Muscle layer of colon (tissue), 2 donors: Measurements from ENCODE around the gene SEC14L5.

Experiments
- H3K27ac ChIP-seq: one replicate; pipeline ENCODE4 v1.7.0; 2013; ENCODE audit warnings: low read depth, mild to moderate bottlenecking, low read length, moderate library complexity
- H3K27me3 ChIP-seq, 2 donors: one replicate each; pipeline ENCODE4 v1.7.0; 2013; ENCODE audit warnings: low read length in 2 of 2, mild to moderate bottlenecking in 2 of 2; ENCODE audit not compliant: insufficient read depth in 2 of 2, control insufficient read depth in 1 of 2
- H3K36me3 ChIP-seq: one replicate; pipeline ENCODE4 v1.7.0; 2013; ENCODE audit warnings: mild to moderate bottlenecking, low read length; ENCODE audit not compliant: insufficient read depth
- H3K4me1 ChIP-seq: one replicate; pipeline ENCODE4 v1.7.0; 2013; ENCODE audit warnings: mild to moderate bottlenecking, low read length; ENCODE audit not compliant: insufficient read depth
- H3K4me3 ChIP-seq, 2 donors: one replicate each; pipeline ENCODE4 v1.7.0; 2013; ENCODE audit warnings: low read length in 2 of 2, low read depth in 1 of 2, mild to moderate bottlenecking in 1 of 2, moderate library complexity in 1 of 2
- H3K9ac ChIP-seq: one replicate; pipeline ENCODE4 v1.7.0; 2013; ENCODE audit warnings: low read length
- H3K9me3 ChIP-seq: one replicate; pipeline ENCODE4 v1.7.0; 2013; ENCODE audit warnings: mild to moderate bottlenecking, low read length
- donor health status: abdominal sarcoma.
- donor health status: Adenocarcinoma of cecum.

SEC14L5 gene

GRCh38 chr16:4957720-4958509 lies at the start of gene SEC14L5:
Gene SEC14L5 (plus strand): TSS chr16:4958330. CDS start chr16:4959324, 994 bp downstream.
- Histone ChIP-seq H3K36me3 (no peaks in the 10 kb centered on the region), H3K9ac (no peak within 1 kb of the TSS), H3K27me3 (no peaks in the 10 kb centered on the region), H3K9me3 (no peaks in the 10 kb centered on the region), H3K4me1 (peaks cover 19% of the 10 kb centered on the region), H3K4me3 (peak within 1 kb of the TSS; percentile 46 to 68), H3K27ac (peak within 1 kb of the TSS; percentile 60)

- no peak overlapping the region for H3K27ac ChIP-seq
- no peaks in the 10 kb centered on the region for H3K36me3 ChIP-seq
- H3K9me3 ChIP-seq, result no peaks in the 10 kb centered on the region
- no peaks in the 10 kb centered on the region for H3K27me3 ChIP-seq
- H3K9ac ChIP-seq, result no peak overlapping the region
- no peak overlapping the region for H3K4me3 ChIP-seq
- no peaks in the 10 kb centered on the region for H3K4me1 ChIP-seq
These were observed 49.2 kb upstream of the SEC14L5 start for GRCh38 chr16:4908854-4909401.

DNA sequence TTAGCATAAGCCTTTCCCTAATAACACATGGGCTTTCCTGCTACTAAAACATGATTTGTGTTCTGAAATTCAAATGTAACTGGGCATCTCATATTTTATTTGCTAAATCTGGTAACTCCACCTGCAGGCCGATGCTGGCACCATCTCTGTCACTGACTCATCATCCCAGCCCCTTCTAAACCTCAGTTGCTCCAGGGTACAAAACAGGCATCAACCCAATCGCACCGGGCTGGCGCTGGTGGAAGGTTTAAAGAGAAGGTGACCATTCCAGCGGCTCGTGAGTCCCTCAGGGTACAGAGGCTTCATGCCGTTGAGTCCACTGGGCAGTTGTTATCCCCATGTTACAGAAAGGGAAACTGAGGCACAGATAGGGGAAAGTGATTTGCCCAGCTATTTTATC lies 48.3 kb upstream of the SEC14L5 start:
- no peaks in the 10 kb centered on the region for H3K27me3 ChIP-seq
- no peaks in the 10 kb centered on the region for H3K36me3 ChIP-seq
- H3K9ac ChIP-seq, result no peak overlapping the region
- H3K4me3 ChIP-seq, result no peak overlapping the region
- H3K27ac ChIP-seq, result no peak overlapping the region
- H3K4me1 ChIP-seq, result no peaks in the 10 kb centered on the region
- no peaks in the 10 kb centered on the region for H3K9me3 ChIP-seq

- Histone ChIP-seq H3K9me3 (no peaks in the 10 kb centered on the region), H3K4me3 (no peak overlapping the region), H3K36me3 (no peaks in the 10 kb centered on the region), H3K27me3 (no peaks in the 10 kb centered on the region), H3K4me1 (no peaks in the 10 kb centered on the region), H3K9ac (no peak overlapping the region), H3K27ac (no peak overlapping the region)
These were observed 47.3 kb upstream of the SEC14L5 start for GRCh38 chr16:4910828-4911227.

DNA sequence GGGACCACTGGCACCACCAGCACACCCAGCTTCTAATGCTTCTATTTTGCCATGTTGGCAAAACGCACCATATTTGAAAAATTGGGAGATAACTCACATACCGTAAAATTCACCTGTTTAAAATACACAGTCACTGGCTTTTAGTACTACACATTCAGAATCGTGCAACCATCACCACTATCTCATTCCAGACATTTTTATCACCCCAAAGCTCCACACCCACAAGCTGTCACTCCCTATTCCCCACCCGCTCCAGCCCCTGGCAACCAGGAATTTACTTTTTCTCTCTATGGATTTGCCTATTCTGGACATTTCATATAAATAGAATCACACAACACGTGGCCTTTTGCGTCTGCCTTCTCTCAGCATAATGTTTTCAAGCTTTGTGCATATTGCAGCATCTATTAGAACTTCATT lies 46.2 kb upstream of the SEC14L5 start:
- Histone ChIP-seq H3K4me1 (no peaks in the 10 kb centered on the region), H3K4me3 (no peak overlapping the region), H3K27me3 (no peaks in the 10 kb centered on the region), H3K9ac (no peak overlapping the region), H3K27ac (no peak overlapping the region), H3K36me3 (no peaks in the 10 kb centered on the region), H3K9me3 (no peaks in the 10 kb centered on the region)

GRCh38 chr16:4913130-4913773 lies 44.9 kb upstream of the SEC14L5 start:
- no peaks in the 10 kb centered on the region for H3K27me3 ChIP-seq
- no peaks in the 10 kb centered on the region for H3K36me3 ChIP-seq
- no peak overlapping the region for H3K4me3 ChIP-seq
- no peaks in the 10 kb centered on the region for H3K4me1 ChIP-seq
- H3K9ac ChIP-seq, result no peak overlapping the region
- H3K27ac ChIP-seq, result no peak overlapping the region
- H3K9me3 ChIP-seq, result no peaks in the 10 kb centered on the region

GRCh38 chr16:4913774-4914525 lies 44.2 kb upstream of the SEC14L5 start:
- Histone ChIP-seq H3K27me3 (no peaks in the 10 kb centered on the region), H3K4me1 (no peaks in the 10 kb centered on the region), H3K9me3 (no peaks in the 10 kb centered on the region), H3K9ac (no peak overlapping the region), H3K36me3 (no peaks in the 10 kb centered on the region), H3K4me3 (no peak overlapping the region), H3K27ac (no peak overlapping the region)

DNA sequence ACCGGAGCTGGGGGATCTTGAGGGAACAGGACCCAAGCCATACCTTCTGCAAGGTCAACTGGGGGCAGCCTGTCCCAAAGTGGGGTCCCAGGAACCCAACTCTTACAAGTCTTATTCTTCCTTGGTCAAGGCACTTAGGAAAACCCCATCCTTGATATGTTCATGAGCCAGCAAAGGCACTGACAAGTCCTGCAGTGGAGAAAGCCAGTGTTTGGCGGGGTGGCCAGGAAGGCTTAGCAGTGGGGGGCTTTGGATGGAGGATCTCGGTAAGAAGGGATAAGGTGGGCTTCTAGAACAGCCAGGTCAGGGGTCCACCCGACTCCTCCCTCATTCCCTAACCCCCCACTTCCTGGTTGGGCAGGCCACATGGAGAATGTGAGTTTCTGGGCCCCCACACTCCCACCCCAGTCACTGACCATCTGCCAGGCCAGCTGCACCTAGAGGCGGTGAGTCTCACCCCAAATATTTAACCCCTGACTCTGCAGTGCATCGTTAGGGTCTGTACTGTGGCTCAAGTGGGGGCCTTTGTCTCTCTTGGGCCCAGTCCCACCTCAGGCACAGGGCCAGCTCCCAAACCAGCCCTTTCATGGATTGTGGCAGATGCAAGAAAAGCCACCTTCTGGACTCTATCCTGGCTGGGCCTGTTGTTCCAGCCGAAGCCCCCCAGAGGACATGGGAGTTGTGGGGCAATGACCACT lies 43.5 kb upstream of the SEC14L5 start:
- Histone ChIP-seq H3K4me3 (no peak overlapping the region), H3K9ac (no peak overlapping the region), H3K27ac (no peak overlapping the region), H3K4me1 (no peaks in the 10 kb centered on the region), H3K9me3 (no peaks in the 10 kb centered on the region), H3K27me3 (no peaks in the 10 kb centered on the region), H3K36me3 (no peaks in the 10 kb centered on the region)

DNA sequence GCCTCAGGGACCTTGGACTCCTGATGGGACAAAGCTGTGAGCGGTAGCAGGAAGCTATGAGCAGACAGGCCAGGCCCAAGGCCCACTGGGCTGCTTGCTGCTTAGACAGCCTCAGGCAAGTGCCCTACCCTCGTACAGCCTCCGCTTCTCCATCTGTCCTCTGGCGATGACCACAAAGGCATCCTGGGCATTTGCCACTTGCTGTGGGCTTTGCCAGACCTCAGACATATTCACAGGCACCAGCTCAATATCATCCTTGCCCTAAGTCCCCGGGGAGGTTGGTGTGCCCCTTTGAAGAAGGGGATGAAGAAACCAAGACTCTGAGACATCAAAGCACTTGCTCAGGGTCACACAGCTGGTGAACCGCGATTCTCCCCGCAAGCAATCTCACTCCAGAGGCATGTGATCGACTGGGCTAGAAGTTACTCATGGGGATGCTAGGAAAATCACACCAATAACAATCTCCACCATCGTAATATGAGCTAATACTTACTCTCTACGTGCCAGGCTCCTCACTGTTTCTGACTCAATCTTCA lies 42.8 kb upstream of the SEC14L5 start:
- Histone ChIP-seq H3K27me3 (no peaks in the 10 kb centered on the region), H3K9ac (no peak overlapping the region), H3K27ac (no peak overlapping the region), H3K36me3 (no peaks in the 10 kb centered on the region), H3K4me3 (no peak overlapping the region), H3K4me1 (no peaks in the 10 kb centered on the region), H3K9me3 (no peaks in the 10 kb centered on the region)

DNA sequence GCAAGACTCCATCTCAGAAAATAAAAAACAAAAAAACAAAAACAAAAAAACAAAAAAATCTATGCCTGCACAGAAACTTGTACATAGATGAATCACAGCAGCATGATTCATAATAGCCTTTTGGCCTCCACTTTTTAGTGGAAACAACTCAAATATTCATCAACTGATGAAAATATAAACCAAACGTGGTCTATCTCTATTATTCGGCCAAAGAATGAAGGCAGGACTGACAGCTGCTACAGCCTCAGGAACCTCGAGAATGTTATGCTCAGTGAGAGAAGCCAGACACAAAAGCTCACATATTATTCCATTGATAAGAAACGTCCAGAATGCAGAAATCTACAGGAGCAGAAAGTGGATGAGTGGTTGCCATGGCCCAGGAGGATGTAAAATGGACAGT lies 41.0 kb upstream of the SEC14L5 start:
- Histone ChIP-seq H3K27ac (no peak overlapping the region), H3K4me3 (no peak overlapping the region), H3K27me3 (no peaks in the 10 kb centered on the region), H3K9me3 (no peaks in the 10 kb centered on the region), H3K9ac (no peak overlapping the region), H3K36me3 (no peaks in the 10 kb centered on the region), H3K4me1 (no peaks in the 10 kb centered on the region)
